SH-SY5Y (cell line): Measurements from ENCODE around the gene SPATA31D4.

Experiments used
- GATA2 ChIP-seq: IDR thresholded peaks from 2 replicates; pipeline ENCODE4 v1.6.1; 2011; ENCODE audit warnings: mild to moderate bottlenecking, low read depth, low read length
- GATA3 ChIP-seq: IDR thresholded peaks from 2 replicates; pipeline ENCODE4 v1.6.1; 2011; ENCODE audit warnings: low read depth, mild to moderate bottlenecking, low read length, moderate library complexity

GRCh38 chr9:81879501-81879916, 48.7 kb upstream of the SPATA31D4 start:
- TF ChIP-seq GATA2 (no peak), GATA3 (no peak)
